ENCODE results near the gene GLRB. TPM values are rescaled to one million over a fixed set of nuclear protein-coding genes. Genes with fewer than 3 reads are reported as not detected.

The GLRB gene
- polyA plus RNA-seq, 2 of the 4 experiments (the other 2 are of a cell fraction), result 1.8 to 3.1 TPM

- no peak for ATAC-seq
- H3K9me3 ChIP-seq, result no peaks in the 10 kb centered on the region
- no peak overlapping the region for H3K4me3 ChIP-seq
- no peak overlapping the region for H3K4me2 ChIP-seq
- peak overlapping the region in 1 of 2 experiments; percentile 25; a peak in 1 of 6 replicates for H3K27ac ChIP-seq
- ChIA-PET POLR2A (no interaction called here), CTCF (no interaction called here)
- WGBS (ENCODE audit: missing lambda C conversion rate), result 88% methylated on average over 6 of the region's 6 CpGs
- FAIRE-seq, result no peak
- H3K4me1 ChIP-seq, result peaks cover 14% of the 10 kb centered on the region; the same call in 2 of the 3 replicates
- TF ChIP-seq PBX3 (IDR thresholded peaks at IDR 0.05) (no peak), CEBPB (IDR thresholded peaks at IDR 0.05) (no peak), RARB (CRISPR knock-in tag; IDR thresholded peaks at IDR 0.05) (no peak), FOXS1 (CRISPR knock-in tag; IDR thresholded peaks at IDR 0.05) (no peak), ELK1 (IDR thresholded peaks at IDR 0.05; ENCODE audit: low read depth, low read length) (no peak), CHD2 (IDR thresholded peaks at IDR 0.05; ENCODE audit: low read length, partially characterized antibody) (no peak), CBX2 (IDR thresholded peaks at IDR 0.05; ENCODE audit: borderline replicate concordance, low read depth) (no peak), SREBF2 (IDR thresholded peaks at IDR 0.05) (no peak), POLR2A (IDR thresholded peaks at IDR 0.05; ENCODE audit: low read length) (no peak), FOSB (CRISPR knock-in tag; IDR thresholded peaks at IDR 0.05) (no peak), EP300 (IDR thresholded peaks at IDR 0.05) (no peak), HDAC2 (IDR thresholded peaks at IDR 0.05) (no peak), HES2 (IDR thresholded peaks at IDR 0.05) (no peak), CTCF (IDR thresholded peaks at IDR 0.05) (no peak), EHF (CRISPR knock-in tag; IDR thresholded peaks at IDR 0.05) (no peak), CBX8 (IDR thresholded peaks at IDR 0.05) (no peak)
- TF ChIP-seq, protein P1, sequence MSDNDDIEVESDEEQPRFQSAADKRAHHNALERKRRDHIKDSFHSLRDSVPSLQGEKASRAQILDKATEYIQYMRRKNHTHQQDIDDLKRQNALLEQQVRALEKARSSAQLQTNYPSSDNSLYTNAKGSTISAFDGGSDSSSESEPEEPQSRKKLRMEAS (IDR thresholded peaks at IDR 0.05), result no peak
- TF ChIP-seq, protein P2, sequence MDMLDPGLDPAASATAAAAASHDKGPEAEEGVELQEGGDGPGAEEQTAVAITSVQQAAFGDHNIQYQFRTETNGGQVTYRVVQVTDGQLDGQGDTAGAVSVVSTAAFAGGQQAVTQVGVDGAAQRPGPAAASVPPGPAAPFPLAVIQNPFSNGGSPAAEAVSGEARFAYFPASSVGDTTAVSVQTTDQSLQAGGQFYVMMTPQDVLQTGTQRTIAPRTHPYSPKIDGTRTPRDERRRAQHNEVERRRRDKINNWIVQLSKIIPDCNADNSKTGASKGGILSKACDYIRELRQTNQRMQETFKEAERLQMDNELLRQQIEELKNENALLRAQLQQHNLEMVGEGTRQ (IDR thresholded peaks at IDR 0.05), result no peak
- no peak for DNase-seq (ENCODE audit: low read depth in 1 of 2, low spot score in 1 of 2)
Measured at GRCh38 chr4:157114671-157115070, 38.7 kb downstream of the GLRB start.

DNA sequence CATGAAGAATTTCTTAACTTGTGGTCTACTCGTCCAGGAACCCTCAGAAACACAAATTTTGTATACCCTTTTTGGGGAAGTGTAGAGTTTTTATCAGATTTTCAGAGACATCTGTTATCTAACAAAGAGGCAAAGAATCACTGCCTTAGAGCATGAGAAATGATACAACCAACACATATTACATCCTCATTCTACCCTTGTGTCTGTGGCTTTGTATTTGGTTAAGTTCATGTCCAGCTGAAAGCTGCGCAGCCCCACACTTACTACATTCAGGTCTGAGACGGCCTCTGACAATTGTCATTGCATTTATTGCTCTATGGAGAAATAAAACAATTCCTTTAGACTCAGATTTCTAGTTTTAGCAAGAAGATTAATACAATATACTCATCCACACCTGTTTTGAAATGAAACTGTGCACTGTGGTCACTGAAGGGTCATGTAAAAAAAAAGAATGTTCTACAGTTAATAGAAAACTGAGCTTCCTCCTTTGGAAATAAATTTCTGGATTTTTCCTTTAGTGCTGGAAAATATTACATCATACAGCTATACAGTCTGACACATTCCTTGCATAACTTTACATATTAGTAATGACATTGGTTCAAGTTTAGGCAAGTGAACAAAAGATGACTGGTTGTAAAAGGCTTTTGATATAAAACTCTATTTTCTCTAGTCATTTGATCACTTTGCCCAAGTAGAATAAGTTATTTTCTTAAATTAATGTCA is 39.8 kb downstream of the GLRB start:
- Histone ChIP-seq H3K4me3 (no peak overlapping the region), H3K27ac (peak overlapping the region; percentile 56 to 78; a peak in 5 of 6 replicates), H3K4me2 (peak overlapping the region; percentile 40), H3K9me3 (no peaks in the 10 kb centered on the region), H3K4me1 (peaks cover 14% of the 10 kb centered on the region; the same call in 2 of the 3 replicates)
- FAIRE-seq (no peak), DNase-seq (ENCODE audit: low read depth in 1 of 2, low spot score in 1 of 2) (peak; percentile 1 to 8), ATAC-seq (0 out of 6 replicates have a peak, but pooled peaks of 1 of the 2 experiments have one; percentile 50)
- 61% methylated on average over 3 of the region's 3 CpGs for WGBS (ENCODE audit: missing lambda C conversion rate)
- ChIA-PET CTCF (no interaction called here), POLR2A (no interaction called here)
- no peak for TF ChIP-seq KDM1A (IDR thresholded peaks at IDR 0.05; ENCODE audit: low read depth)
- TF ChIP-seq, protein P2 (IDR thresholded peaks at IDR 0.05), result no peak
- peak in 1 of 2 experiments; percentile 33; a peak in 1 of 4 replicates for TF ChIP-seq CEBPB (IDR thresholded peaks at IDR 0.05)
